GM12878 (cell line): ENCODE results near the gene DGAT2. TPM values are rescaled to one million over a fixed set of nuclear protein-coding genes. Genes with fewer than 3 reads are reported as not detected.

Source experiments
- ATAC-seq: fragments of 200-7000 bp; cut with Tn5 transposase; 3 replicates; pipeline ENCODE4 v1.9.1; 2020; ENCODE audit warnings: mild to moderate bottlenecking, moderate library complexity
- BruUV-seq: library from RNA; stranded (reverse); fragments of 400-500 nt; replicated peaks from 2 replicates; lab custom pipeline; 2021; lab: Mats Ljungman, UMichigan
- CTCF ChIA-PET: fragments of 300-600 bp; sonication (Branson Sonifier 250); formaldehyde crosslinking; extraction: SDS; loops from one replicate; lab custom pipeline; 2021; ENCODE audit warnings: inconsistent platforms; lab: Yijun Ruan, JAX
- POLR2A ChIA-PET: fragments of 350-600 bp; formaldehyde crosslinking; extraction: SDS; loops from one replicate; lab custom pipeline; 2021; ENCODE audit warnings: inconsistent platforms; lab: Charles Lee
- RAD21 ChIA-PET: fragments of 300-600 bp; sonication (Branson Sonifier 250); formaldehyde crosslinking; loops from one replicate; lab custom pipeline; 2023; ENCODE audit warnings: antibody characterized with exemption; ENCODE audit not compliant: unreplicated experiment; lab: Charles Lee
- SMC1A ChIA-PET: fragments of 300-600 bp; sonication (Branson Sonifier 250); formaldehyde crosslinking; loops from one replicate; lab custom pipeline; 2023; ENCODE audit not compliant: unreplicated experiment, uncharacterized antibody; lab: Charles Lee
- DNase-seq: peaks from one replicate; pipeline ENCODE4 v3.0.0-alpha.2; 2011; ENCODE audit warnings: low read depth, low spot score
- FAIRE-seq: peaks from 3 replicates; lab custom pipeline; 2011; peaks lifted over from hg19 to GRCh38; lab: Jason Lieb, UNC
- H2AFZ ChIP-seq: 2 replicates; pipeline ENCODE4 v1.6.0; 2011; ENCODE audit warnings: low read depth, low read length, control low read depth; ENCODE audit not compliant: control insufficient read depth
- H3K27ac ChIP-seq: 2 replicates; pipeline ENCODE4 v1.5.1; 2011; ENCODE audit warnings: control low read depth; ENCODE audit not compliant: control insufficient read depth, insufficient read depth
- H3K27me3 ChIP-seq, 2 experiments: replicated peaks in 1 of 2; 2 replicates each; pipeline versions ENCODE4 v1.6.0 to v1.6.1; 2011; ENCODE audit warnings: low read length in 1 of 2; ENCODE audit not compliant: control insufficient read depth in 2 of 2, insufficient read depth in 2 of 2
- H3K36me3 ChIP-seq, 2 experiments: 2 replicates each; pipeline ENCODE4 v1.5.1; 2011; ENCODE audit warnings: low read length in 1 of 2; ENCODE audit not compliant: control insufficient read depth in 2 of 2, insufficient read depth in 2 of 2
- H3K4me1 ChIP-seq: 2 replicates; pipeline ENCODE4 v1.6.1; 2011; ENCODE audit warnings: mild to moderate bottlenecking, low read length, moderate library complexity, mixed read lengths; ENCODE audit not compliant: control insufficient read depth, insufficient read depth
- H3K4me2 ChIP-seq: 2 replicates; pipeline ENCODE4 v1.6.0; 2011; ENCODE audit warnings: control low read depth; ENCODE audit not compliant: control insufficient read depth, insufficient read depth
- H3K4me3 ChIP-seq: fragments of 200-600 bp; sonication (generic); 2 replicates; pipeline ENCODE4 v1.5.1; 2016
- H3K79me2 ChIP-seq: 2 replicates; pipeline ENCODE4 v1.6.0; 2011; ENCODE audit warnings: low read length; ENCODE audit not compliant: control insufficient read depth, insufficient read depth
- H3K9ac ChIP-seq: 2 replicates; pipeline ENCODE4 v1.8.0; 2011; ENCODE audit warnings: low read length, control low read depth, mixed read lengths; ENCODE audit not compliant: control insufficient read depth, insufficient read depth
- H3K9me3 ChIP-seq: replicated peaks from 3 replicates; pipeline ENCODE4 v1.5.1; 2011; ENCODE audit warnings: mild to moderate bottlenecking, low read length; ENCODE audit not compliant: control insufficient read depth, insufficient read depth
- H4K20me1 ChIP-seq: 2 replicates; pipeline ENCODE4 v1.6.0; 2011; ENCODE audit not compliant: control insufficient read depth, insufficient read depth
- ASH2L ChIP-seq: fragments of 300-600, 200-600 bp; sonication (generic); IDR thresholded peaks from 2 replicates; pipeline ENCODE4 v1.6.1; 2017; ENCODE audit warnings: low read depth, mild to moderate bottlenecking, borderline replicate concordance
- ATF7 ChIP-seq: fragments of 450-650 bp; IDR thresholded peaks from 2 replicates; pipeline ENCODE4 v1.6.1; 2016; ENCODE audit warnings: low read depth, mild to moderate bottlenecking
- ESRRA ChIP-seq: IDR thresholded peaks from 2 replicates; pipeline ENCODE4 v1.6.1; 2012; ENCODE audit warnings: mild to moderate bottlenecking, low read length, improper control_type of control experiment
- HCFC1 ChIP-seq: fragments of 150-350 bp; IDR thresholded peaks from 2 replicates; pipeline ENCODE4 v1.6.1; 2014; ENCODE audit warnings: low read length
- NFXL1 ChIP-seq: fragments of 450-650 bp; IDR thresholded peaks from 2 replicates; pipeline ENCODE4 v1.6.1; 2017; ENCODE audit warnings: antibody characterized with exemption, mild to moderate bottlenecking, borderline replicate concordance
- NR2C2 ChIP-seq: IDR thresholded peaks from 2 replicates; pipeline ENCODE4 v1.6.1; 2011; ENCODE audit warnings: borderline replicate concordance, low read depth; ENCODE audit not compliant: control insufficient read depth, insufficient read length
- RAD21 ChIP-seq: IDR thresholded peaks from 2 replicates; pipeline ENCODE4 v1.6.1; 2011; ENCODE audit warnings: mild to moderate bottlenecking, low read depth, low read length, moderate library complexity; ENCODE audit not compliant: insufficient read depth
- RUNX3 ChIP-seq: IDR thresholded peaks from 2 replicates; pipeline ENCODE4 v1.6.1; 2012; ENCODE audit warnings: low read length, inconsistent platforms
- TARDBP ChIP-seq: IDR thresholded peaks from 2 replicates; pipeline ENCODE4 v1.6.1; 2016; ENCODE audit warnings: borderline replicate concordance
- TCF12 ChIP-seq: IDR thresholded peaks from 2 replicates; pipeline ENCODE4 v1.6.1; 2011; ENCODE audit warnings: low read depth, mild to moderate bottlenecking, low read length
- YY1 ChIP-seq: IDR thresholded peaks from 2 replicates; pipeline ENCODE4 v1.6.1; 2011; ENCODE audit warnings: low read depth, mild to moderate bottlenecking, low read length
- WGBS: methylation state at CpG from one replicate; pipeline ENCODE4 v1.1.6; 2016; ENCODE audit warnings: low lambda C conversion rate; ENCODE audit not compliant: insufficient replicate concordance, insufficient coverage; ENCODE audit errors: missing lambda C conversion rate; 5-methylcytosine and 5-hydroxymethylcytosine counted together
- in situ Hi-C: fragments of 300-500 bp; cut with MboI; formaldehyde crosslinking; loops from 9 replicates; pipeline ENCODE4 v1.14.3; 2018; ENCODE audit warnings: mixed read lengths
- intact Hi-C: fragments of 100-400 bp; cut with micrococcal nuclease; formaldehyde crosslinking; loops from one replicate; pipeline ENCODE4 v1.14.2; 2022; ENCODE audit not compliant: unreplicated experiment
- polyA plus RNA-seq, 11 experiments: library from polyadenylated mRNA; depleted of rRNA in 4 of 11; unstranded in 6 of 11; stranded (reverse) in 5 of 11; fragments of >200 nt; fragmentation: Nextera tagmentation in 4 of 11; fragmentation: Illumina TruSeq in 1 of 11; extraction: Ambion mirVana in 4 of 11; extraction: Trizol in 1 of 11; gene quantifications; 1 replicate in 1 of 11; 2 replicates in 10 of 11; pipeline versions ENCODE4 v1.2.1 to v1.2.3, GENCODE V29; 2011 to 2016; ENCODE audit warnings: inconsistent platforms in 2 of 11, missing spikeins in 2 of 11, low read depth in 1 of 11
- total RNA-seq, 4 experiments: library from RNA; depleted of rRNA in 3 of 4; stranded (reverse); fragments of >200 nt in 3 of 4; fragmentation: Illumina TruSeq in 1 of 4; extraction: Trizol in 1 of 4; gene quantifications; 2 replicates each; pipeline versions ENCODE4 v1.2.1 to v1.2.3, GENCODE V29; 2013 to 2021
- TF ChIP-seq, protein P1 (sequence below): IDR thresholded peaks from 2 replicates; pipeline ENCODE4 v1.6.1; 2012; ENCODE audit warnings: low read length, inconsistent platforms
- TF ChIP-seq, protein P2 (sequence below): fragments of 150-350 bp; IDR thresholded peaks from 2 replicates; pipeline ENCODE4 v1.6.1; 2014; ENCODE audit warnings: mild to moderate bottlenecking, low read depth, low read length
- TF ChIP-seq, protein P3 (sequence below): IDR thresholded peaks from 2 replicates; pipeline ENCODE4 v1.6.1; 2012; ENCODE audit warnings: low read depth, low read length, improper control_type of control experiment

Gene DGAT2
- total and polyA plus RNA-seq, 10 of the 15 experiments (the other 5 are each of a cell fraction or from before 2014, with no cell fraction given): 5.1 to 25.9 (median 17.6) TPM

DNA sequence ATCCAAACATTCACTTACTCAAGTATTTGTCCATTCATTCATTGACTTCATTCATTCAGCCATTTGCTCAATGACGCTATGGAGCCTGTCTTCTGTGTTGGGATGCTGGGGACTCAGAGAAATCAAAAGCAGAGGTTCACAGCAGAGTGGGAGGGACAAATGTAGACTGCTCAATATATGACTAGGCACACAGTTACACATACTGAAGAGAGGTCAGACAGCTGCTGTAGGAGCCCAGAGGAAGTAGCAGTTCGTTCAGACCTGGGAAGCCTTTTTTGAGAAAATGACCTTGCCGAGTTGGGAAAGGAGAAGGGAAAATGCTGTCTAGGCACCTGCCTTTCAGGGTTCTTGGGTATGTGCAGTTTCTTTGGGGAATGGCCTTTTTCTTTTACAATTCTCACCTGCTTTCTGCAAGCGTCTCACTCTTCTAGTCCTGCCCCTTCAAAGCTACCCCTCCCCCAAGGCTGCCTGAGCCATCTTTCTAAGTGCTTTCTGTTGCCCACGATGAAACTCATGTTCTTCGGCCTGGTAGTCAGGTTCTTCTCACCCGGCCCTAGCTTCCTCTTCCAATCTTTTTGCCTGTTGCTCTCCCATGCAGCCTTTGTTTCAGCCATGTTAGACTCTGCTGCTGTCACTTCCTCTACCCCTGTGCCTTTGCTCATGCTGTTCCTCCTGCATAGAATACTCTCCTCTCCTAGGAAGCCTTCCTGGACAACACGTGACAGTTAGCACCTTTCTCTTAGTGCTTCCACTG is 42.2 kb downstream of the DGAT2 start:
- CTCF ChIA-PET: interaction anchor here (1.3 to 13.1 kb wide), 10 partner anchors 8 to 342 kb away, joined by 4 to 183 read pairs (median 11); no protein-coding TSS in a partner anchor
- DNase-seq (peak; percentile 71), ATAC-seq (peak; percentile 18), FAIRE-seq (peak; percentile 79)
- Histone ChIP-seq H3K79me2 (peaks cover 41% of the 10 kb centered on the region), H3K4me3 (peak overlapping the region; percentile 86), H3K9me3 (no peaks in the 10 kb centered on the region), H3K27ac (peak overlapping the region; percentile 85), H3K36me3 (no peaks in the 10 kb centered on the region), H3K4me1 (peaks cover 41% of the 10 kb centered on the region), H3K4me2 (peak overlapping the region; percentile 88), H3K27me3 (no peaks in the 10 kb centered on the region), H3K9ac (peak overlapping the region; percentile 43), H2AFZ (peak overlapping the region; percentile 38), H4K20me1 (no peaks in the 10 kb centered on the region)
- BruUV-seq: TSS peak; percentile 37
- in situ Hi-C loops (no loop called here), intact Hi-C loops (loop anchor here (10.0 kb wide), 1 partner anchor 1816 kb away; no protein-coding TSS in a partner anchor)
- WGBS: 1% methylated on average over 8 of the region's 8 CpGs
- RAD21 ChIA-PET: interaction anchor here (0.9 to 10.4 kb wide), 9 partner anchors 8 to 82 kb away, joined by 3 to 111 read pairs (median 4); no protein-coding TSS in a partner anchor
- POLR2A ChIA-PET: interaction anchor here (0.9 to 8.7 kb wide), 11 partner anchors 9 to 81 kb away, joined by 3 to 173 read pairs (median 5); no protein-coding TSS in a partner anchor
- SMC1A ChIA-PET: interaction anchor here (1.0 to 6.5 kb wide), 12 partner anchors 8 to 424 kb away, joined by 3 to 111 read pairs (median 6); partner anchors contain the start of gene DGAT2
- TF ChIP-seq YY1: peak; percentile 53; the same call in 1 of the 2 replicates
- TF ChIP-seq, protein P1, sequence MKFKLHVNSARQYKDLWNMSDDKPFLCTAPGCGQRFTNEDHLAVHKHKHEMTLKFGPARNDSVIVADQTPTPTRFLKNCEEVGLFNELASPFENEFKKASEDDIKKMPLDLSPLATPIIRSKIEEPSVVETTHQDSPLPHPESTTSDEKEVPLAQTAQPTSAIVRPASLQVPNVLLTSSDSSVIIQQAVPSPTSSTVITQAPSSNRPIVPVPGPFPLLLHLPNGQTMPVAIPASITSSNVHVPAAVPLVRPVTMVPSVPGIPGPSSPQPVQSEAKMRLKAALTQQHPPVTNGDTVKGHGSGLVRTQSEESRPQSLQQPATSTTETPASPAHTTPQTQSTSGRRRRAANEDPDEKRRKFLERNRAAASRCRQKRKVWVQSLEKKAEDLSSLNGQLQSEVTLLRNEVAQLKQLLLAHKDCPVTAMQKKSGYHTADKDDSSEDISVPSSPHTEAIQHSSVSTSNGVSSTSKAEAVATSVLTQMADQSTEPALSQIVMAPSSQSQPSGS: no peak
- TF ChIP-seq ASH2L: no peak
- TF ChIP-seq NFXL1: no peak
- TF ChIP-seq ESRRA: no peak
- TF ChIP-seq, protein P2, sequence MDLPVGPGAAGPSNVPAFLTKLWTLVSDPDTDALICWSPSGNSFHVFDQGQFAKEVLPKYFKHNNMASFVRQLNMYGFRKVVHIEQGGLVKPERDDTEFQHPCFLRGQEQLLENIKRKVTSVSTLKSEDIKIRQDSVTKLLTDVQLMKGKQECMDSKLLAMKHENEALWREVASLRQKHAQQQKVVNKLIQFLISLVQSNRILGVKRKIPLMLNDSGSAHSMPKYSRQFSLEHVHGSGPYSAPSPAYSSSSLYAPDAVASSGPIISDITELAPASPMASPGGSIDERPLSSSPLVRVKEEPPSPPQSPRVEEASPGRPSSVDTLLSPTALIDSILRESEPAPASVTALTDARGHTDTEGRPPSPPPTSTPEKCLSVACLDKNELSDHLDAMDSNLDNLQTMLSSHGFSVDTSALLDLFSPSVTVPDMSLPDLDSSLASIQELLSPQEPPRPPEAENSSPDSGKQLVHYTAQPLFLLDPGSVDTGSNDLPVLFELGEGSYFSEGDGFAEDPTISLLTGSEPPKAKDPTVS: no peak
- TF ChIP-seq TCF12: peak; percentile 70; the same call in 1 of the 2 replicates
- no peak for TF ChIP-seq ATF7
- TF ChIP-seq HCFC1: 0 out of 2 replicates have a peak, but pooled peaks have one; percentile 11
- no peak for TF ChIP-seq NR2C2
- peak; percentile 32 for TF ChIP-seq RUNX3
- TF ChIP-seq, protein P3, sequence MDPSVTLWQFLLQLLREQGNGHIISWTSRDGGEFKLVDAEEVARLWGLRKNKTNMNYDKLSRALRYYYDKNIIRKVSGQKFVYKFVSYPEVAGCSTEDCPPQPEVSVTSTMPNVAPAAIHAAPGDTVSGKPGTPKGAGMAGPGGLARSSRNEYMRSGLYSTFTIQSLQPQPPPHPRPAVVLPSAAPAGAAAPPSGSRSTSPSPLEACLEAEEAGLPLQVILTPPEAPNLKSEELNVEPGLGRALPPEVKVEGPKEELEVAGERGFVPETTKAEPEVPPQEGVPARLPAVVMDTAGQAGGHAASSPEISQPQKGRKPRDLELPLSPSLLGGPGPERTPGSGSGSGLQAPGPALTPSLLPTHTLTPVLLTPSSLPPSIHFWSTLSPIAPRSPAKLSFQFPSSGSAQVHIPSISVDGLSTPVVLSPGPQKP: no peak
- no peak for TF ChIP-seq TARDBP
- TF ChIP-seq RAD21: no peak
